Cortex of kidney (tissue), 1 donor: Measurements from ENCODE around the gene RECK.
"Not testable (repeated sequence)": the region's sequence is repeated elsewhere in the genome, so short reads cannot be mapped to it uniquely, and the experiment has no call there.

Experiments
- DNase-seq: peaks from one replicate; lab custom pipeline; 2025; lab: John Stamatoyannopoulos, UW

The RECK gene

GRCh38 chr9:36063804-36064447 lies 27.2 kb downstream of the RECK start:
- no peak for DNase-seq

GRCh38 chr9:36064448-36065037 lies 27.8 kb downstream of the RECK start:
- no peak for DNase-seq

GRCh38 chr9:36074055-36074454 lies 37.3 kb downstream of the RECK start:
- no peak for DNase-seq

GRCh38 chr9:36074870-36075532 lies 38.3 kb downstream of the RECK start:
- no peak for DNase-seq

- DNase-seq, result no peak
Measured at GRCh38 chr9:36078051-36078450, 41.3 kb downstream of the RECK start.

- no peak for DNase-seq
Measured at GRCh38 chr9:36080519-36080918, 43.8 kb downstream of the RECK start.

GRCh38 chr9:36082931-36083330 lies 46.2 kb downstream of the RECK start:
- DNase-seq, result no peak

- DNase-seq, result no peak
Measured at GRCh38 chr9:36086442-36086841, 49.7 kb downstream of the RECK start.

GRCh38 chr9:36087054-36087453 lies 50.3 kb downstream of the RECK start:
- DNase-seq, result not testable (repeated sequence)

- DNase-seq, result no peak
Measured at GRCh38 chr9:36088020-36088419, 51.3 kb downstream of the RECK start.

GRCh38 chr9:36091026-36091953 lies 54.6 kb downstream of the RECK start:
- no peak for DNase-seq

- DNase-seq, result no peak
Measured at GRCh38 chr9:36092014-36092413, 55.3 kb downstream of the RECK start.

GRCh38 chr9:36092509-36093215 lies 55.9 kb downstream of the RECK start:
- DNase-seq, result no peak

GRCh38 chr9:36093384-36093783 lies 56.7 kb downstream of the RECK start:
- no peak for DNase-seq

GRCh38 chr9:36099718-36100117 lies 63.0 kb downstream of the RECK start:
- no peak for DNase-seq

GRCh38 chr9:36100532-36100931 lies 63.8 kb downstream of the RECK start:
- no peak for DNase-seq

GRCh38 chr9:36101916-36102741 lies 65.4 kb downstream of the RECK start:
- no peak for DNase-seq

- no peak for DNase-seq
Measured at GRCh38 chr9:36102742-36103495, 66.2 kb downstream of the RECK start.

- no peak for DNase-seq
Measured at GRCh38 chr9:36109071-36109470, 72.4 kb downstream of the RECK start.

GRCh38 chr9:36110434-36110833 lies 73.7 kb downstream of the RECK start:
- DNase-seq, result no peak
